Common myeloid progenitor, CD34-positive (primary cell): ENCODE results near the gene GATAD2A.

Experiments used
- CTCF ChIA-PET: fragments of 350-600 bp; sonication (Branson Sonifier 250); formaldehyde crosslinking; loops from one replicate; lab custom pipeline; 2021; ENCODE audit warnings: antibody characterized with exemption; lab: Charles Lee
- POLR2A ChIA-PET: fragments of 350-600 bp; sonication (Branson Sonifier 250); formaldehyde crosslinking; loops from one replicate; lab custom pipeline; 2021; ENCODE audit warnings: antibody characterized with exemption; lab: Charles Lee
- DNase-seq, 3 donors: peaks; one replicate each; pipeline versions ENCODE4 v3.0.0 to v3.0.0-alpha.2; 2013
- H3K27ac ChIP-seq, 2 experiments: 1 replicate in 1 of 2; 2 replicates in 1 of 2; pipeline ENCODE4 v1.7.0; 2013; ENCODE audit warnings: inconsistent platforms in 2 of 2, low read length in 2 of 2, mild to moderate bottlenecking in 2 of 2, low read depth in 1 of 2, moderate library complexity in 1 of 2; ENCODE audit not compliant: severe bottlenecking in 2 of 2, insufficient read depth in 1 of 2, poor library complexity in 1 of 2
- H3K27me3 ChIP-seq, 5 experiments: replicated peaks in 2 of 5; 1 replicate in 3 of 5; 2 replicates in 2 of 5; pipeline versions ENCODE4 v1.6.1 to v1.7.0; 2013; ENCODE audit warnings: low read length in 4 of 5, mild to moderate bottlenecking in 2 of 5, moderate library complexity in 2 of 5, inconsistent platforms in 1 of 5; ENCODE audit not compliant: insufficient read depth in 5 of 5, control insufficient read depth in 4 of 5
- H3K36me3 ChIP-seq, 4 experiments: 1 replicate in 2 of 4; 2 replicates in 2 of 4; pipeline versions ENCODE4 v1.6.1 to v1.7.0; 2013; ENCODE audit warnings: low read length in 3 of 4, control low read depth in 1 of 4, mild to moderate bottlenecking in 1 of 4; ENCODE audit not compliant: control insufficient read depth in 4 of 4, insufficient read depth in 4 of 4
- H3K4me1 ChIP-seq, 4 experiments: 1 replicate in 3 of 4; 2 replicates in 1 of 4; pipeline versions ENCODE4 v1.6.1 to v1.7.1; 2013; ENCODE audit warnings: low read length in 3 of 4, mild to moderate bottlenecking in 3 of 4, control low read depth in 1 of 4, inconsistent platforms in 1 of 4, moderate library complexity in 1 of 4; ENCODE audit not compliant: control insufficient read depth in 4 of 4, insufficient read depth in 4 of 4; ENCODE audit errors: control extremely low read depth in 1 of 4
- H3K4me3 ChIP-seq, 7 experiments: 1 replicate in 4 of 7; 2 replicates in 3 of 7; pipeline versions ENCODE4 v1.5.1 to v1.7.0; 2013; ENCODE audit warnings: mild to moderate bottlenecking in 7 of 7, low read length in 6 of 7, moderate library complexity in 6 of 7, inconsistent platforms in 2 of 7, low read depth in 2 of 7, control low read depth in 1 of 7; ENCODE audit not compliant: insufficient read depth in 4 of 7, control insufficient read depth in 1 of 7; ENCODE audit errors: extremely low read depth in 1 of 7
- H3K9me3 ChIP-seq, 5 experiments: 1 replicate in 4 of 5; 2 replicates in 1 of 5; pipeline versions ENCODE4 v1.6.1 to v1.7.1; 2013; ENCODE audit warnings: low read length in 4 of 5, mild to moderate bottlenecking in 2 of 5, inconsistent platforms in 1 of 5, low read depth in 1 of 5, moderate library complexity in 1 of 5; ENCODE audit not compliant: control insufficient read depth in 4 of 5, insufficient read depth in 2 of 5; ENCODE audit errors: control extremely low read depth in 1 of 5
- WGBS: methylation state at CpG from one replicate; pipeline ENCODE4 v1.1.5; 2013; ENCODE audit not compliant: insufficient coverage; 5-methylcytosine and 5-hydroxymethylcytosine counted together

Gene GATAD2A

DNA sequence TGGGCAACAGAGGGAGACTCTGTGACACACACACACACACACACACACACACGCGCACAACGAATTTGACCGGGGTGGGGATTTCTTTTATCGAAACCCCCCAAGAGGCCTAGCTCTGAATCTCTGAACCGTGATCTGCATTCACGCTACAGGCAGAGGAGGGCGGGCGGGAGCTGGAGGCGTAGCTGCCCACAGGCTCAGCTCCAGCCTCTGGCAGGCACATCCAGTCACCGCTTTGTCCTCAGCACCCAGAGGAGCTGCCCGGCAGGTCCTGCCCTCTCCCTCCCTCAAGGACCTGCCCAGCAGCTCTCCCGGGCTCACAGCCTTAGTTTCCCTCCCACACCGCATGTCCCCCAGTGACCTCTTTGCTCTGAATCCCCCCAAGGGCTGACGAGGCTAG, 152.6 kb downstream of the GATAD2A start:
- CTCF ChIA-PET = interaction anchor here (1.3 kb wide), 1 partner anchor 86 kb away, joined by 3 read pairs; the partner anchor contains the start of gene GMIP
- no peaks in the 10 kb centered on the region for H3K27me3 ChIP-seq
- POLR2A ChIA-PET = no interaction called here
- H3K4me3 ChIP-seq = no peak overlapping the region
- H3K9me3 ChIP-seq = no peaks in the 10 kb centered on the region
- H3K36me3 ChIP-seq = no peaks in the 10 kb centered on the region
- no peak for DNase-seq
- WGBS = 91% methylated on average over 14 of the region's 15 CpGs
- peaks cover 0 to 9% (median 8%) of the 10 kb centered on the region in 4 experiments for H3K4me1 ChIP-seq
- H3K27ac ChIP-seq = no peak overlapping the region
